GM18498 (cell line): ENCODE results near the gene MIB2.
"Not testable (repeated sequence)": the region's sequence is repeated elsewhere in the genome, so short reads cannot be mapped to it uniquely, and the experiment has no call there.

Experiments used
- ATAC-seq: cut with Tn5 transposase; IDR thresholded peaks from one replicate; pipeline ENCODE4 v1.9.1; 2021; ENCODE audit warnings: mild to moderate bottlenecking, moderate library complexity; ENCODE audit not compliant: unreplicated experiment

MIB2 gene

DNA sequence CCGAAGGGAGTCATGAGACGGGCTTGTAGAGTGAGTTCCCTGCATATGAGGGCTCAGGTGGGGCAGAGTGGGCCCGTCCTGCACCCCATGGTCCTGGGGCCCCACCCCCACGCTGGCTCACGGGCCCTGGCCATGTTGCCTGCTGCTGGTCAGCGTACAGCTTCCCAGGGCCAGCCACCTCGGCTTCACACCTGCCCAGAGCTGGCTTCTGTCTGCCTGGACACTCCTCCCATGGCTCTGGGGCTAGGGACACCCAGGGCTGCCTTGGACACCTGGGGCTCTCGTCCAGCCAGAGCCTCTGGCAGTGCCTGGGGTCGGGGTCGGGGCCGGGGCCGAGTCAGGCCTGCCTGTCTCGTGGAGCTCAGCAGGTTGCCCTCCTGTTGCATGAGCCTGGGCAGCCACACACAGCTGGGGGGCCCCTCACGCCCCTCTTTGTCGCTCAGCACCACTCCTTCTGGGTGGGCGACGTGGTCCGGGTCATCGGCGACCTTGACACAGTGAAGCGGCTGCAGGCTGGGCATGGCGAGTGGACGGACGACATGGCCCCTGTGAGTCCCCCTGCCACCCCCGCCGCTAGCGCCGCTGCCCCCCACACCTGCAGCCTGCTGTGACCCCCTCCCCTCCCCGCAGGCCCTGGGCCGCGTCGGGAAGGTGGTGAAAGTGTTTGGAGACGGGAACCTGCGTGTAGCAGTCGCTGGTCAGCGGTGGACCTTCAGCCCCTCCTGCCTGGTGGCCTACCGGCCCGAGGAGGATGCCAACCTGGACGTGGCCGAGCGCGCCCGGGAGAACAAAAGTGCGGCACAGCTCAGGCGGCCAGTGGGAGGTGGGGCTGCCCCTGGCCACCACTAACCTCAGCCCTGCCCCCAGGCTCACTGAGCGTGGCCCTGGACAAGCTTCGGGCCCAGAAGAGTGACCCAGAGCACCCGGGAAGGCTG lies 11.2 kb downstream of the MIB2 start:
- no peak for ATAC-seq

DNA sequence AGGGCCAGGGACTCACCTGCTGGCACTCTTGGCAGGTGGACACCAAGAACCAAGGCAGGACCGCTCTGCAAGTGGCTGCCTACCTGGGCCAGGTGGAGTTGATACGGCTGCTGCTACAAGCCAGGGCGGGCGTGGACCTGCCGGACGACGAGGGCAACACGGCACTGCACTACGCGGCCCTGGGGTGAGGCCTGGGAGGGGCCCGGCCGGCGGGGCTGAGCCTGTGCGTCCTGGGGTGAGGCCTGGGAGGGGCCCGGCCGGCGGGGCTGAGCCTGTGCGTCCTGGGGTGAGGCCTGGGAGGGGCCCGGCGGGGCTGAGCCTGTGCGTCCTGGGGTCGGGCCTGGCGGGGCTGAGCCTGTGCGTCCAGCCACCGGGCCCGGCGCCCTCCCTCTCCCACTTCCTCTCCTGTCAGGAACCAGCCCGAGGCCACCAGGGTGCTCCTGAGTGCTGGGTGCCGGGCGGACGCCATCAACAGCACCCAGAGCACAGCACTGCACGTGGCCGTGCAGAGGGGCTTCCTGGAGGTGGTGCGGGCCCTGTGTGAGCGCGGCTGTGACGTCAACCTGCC lies 12.0 kb downstream of the MIB2 start:
- no peak for ATAC-seq

DNA sequence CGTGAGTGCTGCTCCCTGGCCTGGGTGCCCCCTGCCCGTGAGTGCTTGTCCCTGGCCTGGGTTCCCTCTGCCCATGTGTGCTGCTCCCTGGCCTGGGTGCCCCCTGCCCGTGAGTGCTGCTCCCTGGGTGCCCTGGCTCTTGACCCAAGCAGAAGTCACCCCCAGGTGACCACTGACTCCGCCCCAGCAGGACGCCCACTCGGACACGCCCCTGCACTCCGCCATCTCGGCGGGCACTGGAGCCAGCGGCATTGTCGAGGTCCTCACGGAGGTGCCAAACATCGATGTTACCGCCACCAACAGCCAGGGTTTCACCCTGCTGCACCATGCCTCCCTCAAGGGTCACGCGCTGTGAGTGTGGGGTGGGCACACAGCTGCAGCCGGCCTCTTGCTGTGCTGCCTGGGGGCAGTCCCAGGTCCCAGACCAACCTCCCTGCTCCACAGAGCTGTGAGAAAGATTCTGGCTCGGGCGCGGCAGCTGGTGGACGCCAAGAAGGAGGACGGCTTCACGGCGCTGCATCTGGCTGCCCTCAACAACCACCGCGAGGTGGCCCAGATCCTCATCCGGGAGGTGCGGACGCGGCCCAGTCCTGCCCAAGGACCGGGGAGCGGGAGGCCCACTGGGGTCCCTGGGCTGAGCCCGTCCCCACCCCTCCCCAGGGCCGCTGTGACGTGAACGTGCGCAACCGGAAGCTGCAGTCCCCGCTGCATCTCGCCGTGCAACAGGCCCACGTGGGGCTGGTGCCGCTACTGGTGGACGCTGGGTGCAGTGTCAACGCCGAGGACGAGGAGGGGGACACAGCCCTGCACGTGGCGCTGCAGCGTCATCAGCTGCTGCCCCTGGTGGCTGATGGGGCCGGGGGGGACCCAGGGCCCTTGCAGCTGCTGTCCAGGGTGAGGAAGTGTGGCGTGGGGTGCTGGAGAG lies 12.8 kb downstream of the MIB2 start:
- ATAC-seq, result no peak

DNA sequence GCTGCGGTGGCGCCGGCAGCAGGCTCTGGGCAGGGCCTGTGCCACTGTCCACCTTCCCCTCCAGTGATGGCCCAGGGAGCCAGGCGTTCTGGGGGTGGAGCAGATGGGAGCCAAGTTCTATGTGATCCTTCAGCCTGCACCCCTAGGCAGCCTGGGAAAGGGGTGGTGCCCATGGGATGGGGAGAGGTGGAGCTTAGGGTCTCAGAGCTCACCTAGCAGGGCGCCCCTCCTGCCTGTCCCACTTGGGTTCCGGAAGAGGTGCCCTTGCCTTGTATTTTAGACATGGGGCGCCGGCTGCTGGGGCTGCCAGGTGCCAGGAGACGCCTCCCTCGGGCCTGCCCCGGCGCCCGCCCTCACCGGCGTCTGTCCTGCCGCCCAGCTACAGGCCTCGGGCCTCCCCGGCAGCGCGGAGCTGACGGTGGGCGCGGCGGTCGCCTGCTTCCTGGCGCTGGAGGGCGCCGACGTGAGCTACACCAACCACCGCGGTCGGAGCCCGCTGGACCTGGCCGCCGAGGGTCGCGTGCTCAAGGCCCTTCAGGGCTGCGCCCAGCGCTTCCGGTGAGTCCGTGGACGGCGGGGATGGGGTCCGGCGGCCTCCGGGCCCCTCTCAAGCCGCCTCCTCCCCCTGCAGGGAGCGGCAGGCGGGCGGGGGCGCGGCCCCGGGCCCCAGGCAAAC lies 13.6 kb downstream of the MIB2 start:
- ATAC-seq, result no peak

DNA sequence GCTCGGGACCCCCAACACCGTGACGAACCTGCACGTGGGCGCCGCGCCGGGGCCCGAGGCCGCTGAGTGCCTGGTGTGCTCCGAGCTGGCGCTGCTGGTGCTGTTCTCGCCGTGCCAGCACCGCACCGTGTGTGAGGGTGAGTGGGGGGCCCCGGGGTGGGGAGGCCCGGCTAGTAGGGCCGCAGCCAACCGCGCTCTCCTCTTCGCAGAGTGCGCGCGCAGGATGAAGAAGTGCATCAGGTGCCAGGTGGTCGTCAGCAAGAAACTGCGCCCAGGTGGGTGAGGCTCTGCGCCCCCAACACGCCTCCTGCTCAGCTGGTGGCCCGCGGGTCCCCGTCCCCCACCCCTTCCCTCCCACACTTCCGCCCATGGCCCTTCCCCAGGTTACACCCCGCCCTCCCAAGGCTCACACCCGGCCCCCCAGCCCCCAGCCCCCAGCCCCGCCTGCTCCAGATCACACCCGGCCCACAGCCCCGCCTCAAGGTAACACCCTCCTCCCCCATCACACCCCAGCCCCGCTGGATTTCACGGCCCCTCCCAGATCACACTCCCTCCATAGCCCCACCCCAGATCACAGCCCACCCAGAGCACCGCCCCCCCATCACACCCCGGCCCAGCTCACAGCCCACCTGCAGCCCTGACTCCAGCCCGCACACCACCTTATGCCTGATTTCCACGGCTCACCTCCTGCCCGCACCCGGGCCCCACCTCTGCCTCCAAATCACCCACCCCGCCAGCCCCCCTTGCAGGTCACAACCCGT lies 14.3 kb downstream of the MIB2 start:
- ATAC-seq, result no peak

DNA sequence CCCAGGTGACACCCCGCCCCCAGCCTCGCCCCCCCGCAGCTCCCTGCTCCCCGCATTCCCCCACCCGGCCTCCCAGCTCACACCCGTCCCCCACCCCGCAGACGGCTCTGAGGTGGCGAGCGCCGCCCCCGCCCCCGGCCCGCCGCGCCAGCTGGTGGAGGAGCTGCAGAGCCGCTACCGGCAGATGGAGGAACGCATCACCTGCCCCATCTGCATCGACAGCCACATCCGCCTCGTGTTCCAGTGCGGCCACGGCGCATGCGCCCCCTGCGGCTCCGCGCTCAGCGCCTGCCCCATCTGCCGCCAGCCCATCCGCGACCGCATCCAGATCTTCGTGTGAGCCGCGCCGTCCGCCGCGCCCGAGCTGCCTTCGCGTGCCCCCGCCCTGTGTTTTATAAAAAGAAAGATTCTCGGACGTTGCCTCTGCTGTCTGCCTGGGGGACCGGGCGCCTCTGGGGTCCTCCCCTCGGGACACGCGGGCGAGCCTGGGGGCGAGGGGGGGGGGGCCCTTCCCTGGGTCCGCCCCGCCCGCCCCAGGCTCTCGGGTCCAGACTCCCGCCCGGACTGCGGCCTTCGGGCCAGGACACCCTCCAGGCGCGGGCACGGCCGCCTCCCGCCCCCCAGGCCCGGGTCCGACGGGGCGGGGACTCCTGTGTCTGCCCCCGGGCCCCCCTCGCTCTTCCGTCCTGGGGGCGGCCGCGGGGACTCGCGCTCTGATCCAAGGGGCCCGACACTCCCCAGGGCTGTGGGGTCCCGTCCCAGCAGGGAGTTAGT lies 15.1 kb downstream of the MIB2 start:
- peak; percentile 57 for ATAC-seq

DNA sequence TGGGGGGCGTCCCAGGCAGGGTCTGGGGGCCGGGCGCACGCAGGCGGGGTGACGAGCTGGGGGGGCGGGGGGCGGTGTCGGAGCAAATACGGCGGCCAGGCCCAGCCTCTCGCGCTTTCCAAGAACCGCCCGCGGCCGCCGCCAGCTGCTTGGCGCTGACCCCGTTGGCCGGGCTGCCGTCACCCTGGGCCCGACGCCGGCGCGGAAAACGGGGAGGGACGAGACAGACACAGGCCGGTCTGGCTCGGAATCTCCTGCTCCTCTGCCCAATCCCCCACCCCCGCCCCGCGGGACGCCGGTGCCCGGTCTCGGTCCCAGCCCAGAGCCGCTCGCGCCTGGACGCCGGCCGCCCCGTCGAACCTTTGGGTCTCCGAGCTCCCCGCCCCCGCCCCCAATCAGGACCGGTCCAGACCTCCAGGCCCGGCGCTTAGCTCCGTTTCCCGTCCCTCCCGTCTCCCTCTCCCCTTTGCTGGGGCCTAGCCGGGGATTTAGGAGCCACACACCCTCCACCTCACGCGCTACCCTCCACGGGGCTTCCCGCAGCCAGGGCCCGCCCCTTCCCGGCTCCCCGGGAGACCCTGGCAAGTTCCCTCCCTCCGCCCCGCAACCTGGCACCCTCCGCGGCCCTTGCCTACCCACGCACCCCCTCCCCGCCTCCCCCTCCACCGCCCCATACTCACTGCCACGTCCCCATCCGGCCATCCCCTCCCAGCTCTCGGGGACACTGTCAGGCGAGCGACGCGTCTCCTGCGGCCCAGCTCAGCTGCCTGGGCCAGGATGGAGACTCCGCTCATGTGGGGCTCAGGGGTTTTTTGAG lies 15.9 kb downstream of the MIB2 start:
- ATAC-seq, result no peak

DNA sequence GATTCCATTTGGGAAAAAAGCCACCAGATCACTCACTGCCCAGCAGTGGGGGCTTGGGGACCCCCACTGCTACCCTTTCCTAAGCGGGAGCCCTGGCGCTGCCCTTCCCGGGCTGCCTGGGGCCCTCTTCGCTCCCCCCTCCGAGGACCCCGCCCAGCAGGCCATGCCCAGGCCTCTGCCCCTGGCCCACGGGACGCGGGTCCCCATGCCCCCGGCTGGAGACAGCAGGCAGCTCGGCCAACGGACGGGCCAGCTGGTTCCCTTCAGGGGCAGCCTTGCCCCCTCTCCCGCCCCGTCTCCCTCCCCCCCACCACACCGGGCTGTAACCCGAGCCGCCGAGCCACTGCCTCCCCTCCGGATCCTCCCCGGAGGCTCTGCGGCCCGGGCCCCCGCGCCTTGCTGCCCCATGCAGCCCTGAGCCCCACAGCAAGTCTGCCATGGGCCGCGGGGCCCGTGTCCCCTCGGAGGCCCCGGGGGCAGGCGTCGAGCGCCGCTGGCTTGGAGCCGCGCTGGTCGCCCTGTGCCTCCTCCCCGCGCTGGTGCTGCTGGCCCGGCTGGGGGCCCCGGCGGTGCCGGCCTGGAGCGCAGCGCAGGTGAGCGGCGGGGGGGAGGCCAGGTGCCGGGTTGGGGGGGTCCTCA lies 16.6 kb downstream of the MIB2 start, which contains the start of gene MMP23B:
TSS of gene MMP23B (plus strand) at position 392 of the 639 bp plus-strand sequence. CDS start at position 438, 46 bp downstream.
- no peak for ATAC-seq

DNA sequence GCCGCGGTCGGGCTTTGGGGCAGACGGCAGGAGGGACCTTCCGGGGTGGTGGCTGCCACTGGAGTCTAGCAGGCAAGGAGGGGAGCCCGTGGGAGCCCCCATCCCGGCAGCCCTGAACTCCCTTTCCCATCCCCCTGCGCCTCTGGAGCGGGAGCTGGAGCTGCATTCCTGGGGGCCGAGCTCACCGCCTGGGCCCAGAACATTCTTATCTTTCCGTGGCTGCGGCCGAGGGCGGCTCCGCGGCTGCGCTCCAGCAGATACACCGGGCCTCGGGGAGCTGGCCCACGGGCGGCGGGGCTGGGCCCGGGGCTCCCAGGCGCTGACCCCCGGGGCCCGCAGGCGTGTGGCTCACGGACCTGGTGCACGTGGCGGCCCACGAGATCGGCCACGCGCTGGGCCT lies 18.1 kb downstream of the MIB2 start:
- ATAC-seq, result not testable (repeated sequence)

DNA sequence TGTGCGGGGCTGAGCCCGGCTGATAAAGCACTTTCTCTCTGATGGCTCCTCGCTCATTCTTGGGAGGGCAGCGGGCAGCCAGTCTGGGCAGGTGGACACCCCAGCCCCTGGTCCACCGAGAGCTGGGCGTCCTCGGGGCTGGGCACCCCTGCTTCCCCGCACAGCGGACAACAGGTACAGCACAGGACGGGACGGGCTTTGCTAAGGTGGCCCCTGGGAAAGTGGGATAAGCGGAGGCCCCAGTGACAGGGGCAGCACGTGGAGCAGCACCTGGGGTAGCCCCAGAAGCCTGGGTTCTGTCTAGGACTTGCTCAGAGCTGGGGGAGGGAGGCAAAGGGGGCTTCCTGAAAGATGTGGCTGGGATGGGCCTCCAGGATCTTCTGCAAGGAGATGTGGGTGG lies 19.3 kb downstream of the MIB2 start:
- ATAC-seq, result not testable (repeated sequence)

DNA sequence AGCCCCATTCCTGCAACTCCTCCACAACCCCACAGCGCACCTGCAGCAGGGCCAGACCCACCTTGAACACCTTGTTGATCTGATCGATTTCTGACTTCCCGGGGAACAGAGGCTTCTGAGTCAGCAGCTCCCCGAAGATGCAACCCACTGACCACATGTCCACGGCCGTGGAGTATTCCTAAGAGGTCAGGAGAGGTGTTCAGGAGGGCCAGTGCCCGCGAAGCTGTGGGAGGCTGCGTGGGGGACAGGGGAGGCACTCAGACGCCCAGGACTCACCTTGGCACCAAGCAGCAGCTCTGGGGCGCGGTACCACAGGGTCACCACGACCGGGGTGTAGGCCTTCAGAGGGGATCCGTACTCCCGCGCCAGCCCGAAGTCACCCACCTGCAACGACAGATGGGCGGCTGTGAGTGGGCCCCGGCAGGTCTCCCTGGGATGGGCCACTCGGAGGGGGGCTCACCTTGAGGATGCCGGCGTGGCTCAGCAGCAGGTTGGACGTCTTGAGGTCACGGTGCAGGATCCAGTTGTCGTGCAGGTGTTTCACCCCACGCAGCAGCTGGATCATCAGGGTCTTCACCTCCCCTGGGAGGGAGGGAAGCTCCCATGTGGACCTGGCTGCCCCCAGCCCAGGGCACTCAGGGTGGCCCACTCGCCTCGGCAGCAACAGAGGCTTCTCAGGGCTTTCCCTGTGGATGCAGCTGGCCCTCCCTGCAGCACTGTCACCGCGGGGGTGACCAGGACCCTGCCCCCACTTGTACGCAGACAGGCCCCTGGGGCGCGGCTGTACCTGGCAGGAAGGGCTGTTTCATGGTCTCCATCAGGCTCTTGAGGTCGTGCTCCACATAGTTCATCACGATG lies 21.6 kb downstream of the MIB2 start:
- ATAC-seq, result not testable (repeated sequence)

DNA sequence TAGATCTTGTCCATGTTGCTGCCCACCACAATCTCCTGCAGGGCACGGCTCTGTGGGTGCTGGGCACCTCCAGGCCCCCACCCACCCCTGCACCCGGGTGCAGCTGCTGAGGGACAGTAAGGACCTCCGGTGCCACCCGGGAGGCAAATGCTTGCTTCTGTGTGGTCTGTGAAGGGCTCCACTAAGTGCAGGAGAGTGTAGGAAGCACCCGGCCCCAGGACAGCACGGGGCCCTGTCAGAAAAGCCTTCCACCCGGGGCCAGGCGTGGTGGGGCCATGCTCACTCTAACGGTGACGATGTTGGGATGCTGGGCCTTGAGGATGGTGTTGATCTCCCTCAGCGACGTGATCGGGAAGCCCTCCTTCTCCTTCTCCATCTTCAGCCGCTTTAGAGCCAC lies 22.2 kb downstream of the MIB2 start:
- not testable (repeated sequence) for ATAC-seq

DNA sequence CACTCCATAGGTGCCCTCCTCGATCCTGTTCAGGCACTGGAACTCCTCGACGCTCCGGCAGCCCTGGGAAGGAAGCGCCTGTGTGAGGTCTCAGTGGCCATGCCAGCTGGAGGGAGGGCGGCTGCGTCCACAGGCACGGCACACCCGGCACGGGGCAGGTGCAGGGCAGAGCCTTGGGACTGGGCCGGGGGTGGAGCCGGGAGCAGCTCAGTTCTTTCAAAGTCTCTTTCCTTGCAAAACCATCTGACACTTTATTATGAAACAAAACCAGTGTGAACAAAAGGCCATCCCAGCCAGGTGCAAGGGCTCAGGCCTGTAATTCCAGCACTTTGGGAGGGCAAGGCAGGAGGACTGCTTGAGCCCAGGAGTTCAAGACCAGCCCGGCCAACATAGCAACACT lies 23.2 kb downstream of the MIB2 start:
- ATAC-seq, result not testable (repeated sequence)

DNA sequence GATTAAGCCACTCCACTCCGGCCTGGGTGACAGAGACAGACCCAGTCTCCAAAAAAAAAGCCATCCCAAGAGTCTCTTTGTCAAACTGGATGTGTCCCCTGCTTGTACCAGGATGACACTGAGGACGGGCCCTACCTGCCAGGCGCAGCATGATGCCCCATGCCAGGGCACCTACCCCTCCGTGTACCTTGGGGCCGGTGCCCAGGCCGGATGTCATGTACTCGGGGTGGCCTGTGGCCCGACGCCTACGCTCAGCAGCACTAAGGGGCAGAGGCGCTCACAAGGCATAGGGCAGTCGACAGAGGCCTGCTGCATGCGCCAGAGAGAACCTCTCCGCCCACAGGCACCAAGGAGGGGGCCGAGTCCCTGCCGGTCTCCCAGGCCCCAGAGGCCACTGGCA lies 24.1 kb downstream of the MIB2 start:
- not testable (repeated sequence) for ATAC-seq

DNA sequence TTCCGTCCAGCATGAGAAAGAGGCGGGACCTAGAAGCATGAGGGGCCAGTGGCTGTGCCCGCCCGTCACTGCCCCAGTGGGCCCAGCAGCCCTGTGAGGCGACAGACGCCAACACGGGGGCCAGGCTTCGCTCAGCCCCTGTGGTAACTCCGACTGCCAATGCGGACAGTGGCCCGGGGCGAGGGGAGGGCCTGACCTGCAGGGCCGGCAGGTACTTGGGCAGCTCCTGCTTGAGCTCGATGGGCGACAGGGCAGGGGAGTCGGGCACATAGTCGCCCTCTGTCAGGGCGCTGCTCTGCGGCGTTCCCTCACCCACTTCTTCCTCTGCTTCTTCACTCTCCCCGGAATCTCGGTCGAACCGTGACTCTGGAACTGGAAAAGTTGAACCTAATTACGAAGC lies 24.8 kb downstream of the MIB2 start:
- not testable (repeated sequence) for ATAC-seq

DNA sequence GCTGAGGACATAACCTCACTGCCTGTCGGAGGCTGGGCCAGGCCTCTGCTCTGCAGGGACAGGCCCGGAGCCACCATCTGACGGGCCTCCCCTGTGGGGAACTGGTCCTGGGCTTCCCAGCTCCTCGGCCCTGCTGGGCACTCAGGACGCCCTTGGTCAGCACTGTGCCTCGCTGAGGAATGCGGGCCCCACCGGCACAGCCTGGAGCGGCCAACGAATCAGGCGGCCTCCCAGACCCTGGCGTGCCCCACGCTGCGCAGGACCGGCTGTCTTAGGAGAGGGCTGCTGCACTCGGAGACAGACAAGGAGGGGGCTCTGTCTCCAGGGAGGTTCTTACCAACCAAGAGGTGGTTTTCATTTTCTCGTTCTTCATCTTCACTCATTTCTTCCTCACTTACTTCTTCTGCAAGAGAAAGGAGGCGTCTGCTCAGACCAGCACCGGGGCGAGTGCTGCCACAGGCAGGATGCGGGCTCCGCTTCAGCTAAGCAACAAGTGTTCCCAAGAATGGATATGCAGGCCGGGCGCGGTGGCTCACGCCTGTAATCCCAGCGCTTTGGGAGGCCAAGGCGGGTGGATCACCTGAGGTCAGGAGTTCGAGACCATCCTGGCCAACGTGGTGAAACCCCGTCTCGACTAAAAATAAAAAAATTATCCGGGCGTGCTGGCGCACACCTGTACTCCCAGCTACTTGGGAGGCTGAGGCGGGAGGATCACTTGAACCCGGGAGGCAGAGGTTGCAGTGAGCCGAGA lies 25.6 kb downstream of the MIB2 start:
- not testable (repeated sequence) for ATAC-seq
